PC-9 (cell line): Measurements from ENCODE around the gene NCBP2.

Experiments
- CTCF ChIP-seq: fragments of 200-600 bp; sonication (generic); conservative IDR thresholded peaks from 2 replicates; pipeline ENCODE4 v1.6.1; 2017; ENCODE audit warnings: mixed run types, antibody characterized with exemption, mild to moderate bottlenecking, moderate library complexity
- EZH2 ChIP-seq: fragments of 200-600 bp; sonication (generic); IDR thresholded peaks from 2 replicates; pipeline ENCODE4 v1.8.0; 2017; ENCODE audit warnings: antibody characterized with exemption, low read depth

- no peak for TF ChIP-seq CTCF
- no peak for TF ChIP-seq EZH2
Observed at GRCh38 chr3:196942915-196943277, 568 bp upstream of the NCBP2 start.
